IMR-90 (cell line): ENCODE measurements around the gene RGS10. TPM values are rescaled to one million over a fixed set of nuclear protein-coding genes. Genes with fewer than 3 reads are reported as not detected.

Experiments used
- ATAC-seq: fragments of 200-7000 bp; cut with Tn5 transposase; 2 replicates; pipeline ENCODE4 v1.9.1; 2020; ENCODE audit warnings: low read depth, mild to moderate bottlenecking, moderate library complexity
- BruUV-seq: library from RNA; stranded (reverse); fragments of 400-500 nt; replicated peaks from 2 replicates; lab custom pipeline; 2021; lab: Mats Ljungman, UMichigan
- CTCF ChIA-PET: fragments of 300-600 bp; formaldehyde crosslinking; extraction: SDS; loops from one replicate; lab custom pipeline; 2021; ENCODE audit warnings: antibody characterized with exemption; lab: Yijun Ruan, JAX
- POLR2A ChIA-PET: fragments of 300-600 bp; sonication (Branson Sonifier 250); formaldehyde crosslinking; loops from one replicate; lab custom pipeline; 2022; ENCODE audit warnings: antibody characterized with exemption; ENCODE audit not compliant: unreplicated experiment; lab: Charles Lee
- DNase-seq: peaks from one replicate; pipeline ENCODE4 v3.0.0; 2013
- H2AFZ ChIP-seq: replicated peaks from 2 replicates; pipeline ENCODE3; 2013; ENCODE audit warnings: low read length, mild to moderate bottlenecking; ENCODE audit not compliant: poor library complexity
- H2AK5ac ChIP-seq: 2 replicates; pipeline ENCODE4 v1.6.1; 2013; ENCODE audit warnings: low read depth, low read length, inconsistent platforms
- H2AK9ac ChIP-seq: replicated peaks from 2 replicates; pipeline ENCODE3; 2013; ENCODE audit warnings: mild to moderate bottlenecking, low read depth, low read length, moderate library complexity; ENCODE audit not compliant: poor library complexity
- H2BK120ac ChIP-seq: 2 replicates; pipeline ENCODE4 v1.6.1; 2013; ENCODE audit warnings: low read depth, low read length, inconsistent platforms
- H2BK15ac ChIP-seq: 3 replicates; pipeline ENCODE4 v1.6.1; 2013; ENCODE audit warnings: low read depth, low read length, inconsistent platforms
- H2BK20ac ChIP-seq: 2 replicates; pipeline ENCODE4 v1.6.1; 2013; ENCODE audit warnings: low read depth, mild to moderate bottlenecking, inconsistent platforms, low read length, moderate library complexity
- H2BK5ac ChIP-seq: 2 replicates; pipeline ENCODE4 v1.6.1; 2013; ENCODE audit warnings: mild to moderate bottlenecking, low read depth, low read length, inconsistent platforms; ENCODE audit not compliant: poor library complexity, severe bottlenecking
- H3K14ac ChIP-seq: replicated peaks from 2 replicates; pipeline ENCODE4 v1.6.1; 2013; ENCODE audit warnings: low read depth, low read length, inconsistent platforms
- H3K18ac ChIP-seq: 2 replicates; pipeline ENCODE4 v1.6.1; 2013; ENCODE audit warnings: low read depth, low read length, control low read depth
- H3K23ac ChIP-seq: 2 replicates; pipeline ENCODE4 v1.6.1; 2013; ENCODE audit warnings: low read depth, low read length, inconsistent platforms
- H3K27ac ChIP-seq: 2 replicates; pipeline ENCODE4 v1.5.1; 2013; ENCODE audit warnings: mild to moderate bottlenecking, control low read depth, low read length; ENCODE audit not compliant: insufficient read depth
- H3K27me3 ChIP-seq: 2 replicates; pipeline ENCODE4 v1.6.1; 2013; ENCODE audit warnings: low read length; ENCODE audit not compliant: control insufficient read depth, insufficient read depth
- H3K36me3 ChIP-seq: 2 replicates; pipeline ENCODE4 v1.6.1; 2013; ENCODE audit warnings: low read length, mixed read lengths; ENCODE audit not compliant: control insufficient read depth, insufficient read depth
- H3K4ac ChIP-seq: 2 replicates; pipeline ENCODE4 v1.6.1; 2013; ENCODE audit warnings: low read depth, low read length, inconsistent platforms
- H3K4me1 ChIP-seq: 2 replicates; pipeline ENCODE4 v1.6.1; 2013; ENCODE audit warnings: low read length, mixed read lengths; ENCODE audit not compliant: control insufficient read depth, insufficient read depth
- H3K4me2 ChIP-seq: 2 replicates; pipeline ENCODE4 v1.6.1; 2013; ENCODE audit warnings: low read depth, mild to moderate bottlenecking, control low read depth, low read length, moderate library complexity
- H3K4me3 ChIP-seq: 2 replicates; pipeline ENCODE4 v1.5.1; 2013; ENCODE audit warnings: low read depth, mild to moderate bottlenecking, control low read depth, low read length, moderate library complexity; ENCODE audit not compliant: insufficient read depth
- H3K56ac ChIP-seq: 2 replicates; pipeline ENCODE4 v1.6.1; 2013; ENCODE audit warnings: low read length, inconsistent platforms; ENCODE audit not compliant: insufficient read depth; ENCODE audit errors: extremely low read depth
- H3K79me1 ChIP-seq, 2 experiments: 2 replicates each; pipeline ENCODE4 v1.6.1; 2013; ENCODE audit warnings: low read length in 2 of 2, inconsistent platforms in 1 of 2, low read depth in 1 of 2
- H3K9ac ChIP-seq: 2 replicates; pipeline ENCODE4 v1.6.1; 2013; ENCODE audit warnings: low read depth, low read length, control low read depth
- H3K9me1 ChIP-seq: 2 replicates; pipeline ENCODE4 v1.6.1; 2013; ENCODE audit warnings: low read length, inconsistent platforms; ENCODE audit not compliant: insufficient read depth
- H3K9me3 ChIP-seq: 2 replicates; pipeline ENCODE4 v1.6.1; 2013; ENCODE audit warnings: low read length; ENCODE audit not compliant: control insufficient read depth, insufficient read depth
- H4K20me1 ChIP-seq: 2 replicates; pipeline ENCODE4 v1.6.1; 2013; ENCODE audit warnings: low read length, inconsistent platforms; ENCODE audit not compliant: insufficient read depth
- H4K5ac ChIP-seq: 2 replicates; pipeline ENCODE4 v1.6.1; 2013; ENCODE audit warnings: mild to moderate bottlenecking, low read depth, low read length, control low read depth
- H4K8ac ChIP-seq, 2 experiments: 2 replicates each; pipeline ENCODE4 v1.6.1; 2013; ENCODE audit warnings: low read depth in 2 of 2, low read length in 2 of 2, control low read depth in 1 of 2, inconsistent platforms in 1 of 2
- H4K91ac ChIP-seq: 2 replicates; pipeline ENCODE4 v1.6.1; 2013; ENCODE audit warnings: low read depth, low read length, inconsistent platforms; ENCODE audit not compliant: insufficient read depth
- BHLHE40 ChIP-seq: fragments of 150-350 bp; IDR thresholded peaks from 2 replicates; pipeline ENCODE4 v1.6.1; 2016; ENCODE audit warnings: mild to moderate bottlenecking, low read depth, low read length
- CHD1 ChIP-seq: IDR thresholded peaks from 2 replicates; pipeline ENCODE4 v1.6.1; 2012; ENCODE audit warnings: low read depth, low read length, improper control_type of control experiment
- ELK1 ChIP-seq: fragments of 150-350 bp; IDR thresholded peaks from 2 replicates; pipeline ENCODE4 v1.6.1; 2016; ENCODE audit warnings: low read depth, mild to moderate bottlenecking, low read length, moderate library complexity, borderline replicate concordance
- MAFK ChIP-seq: IDR thresholded peaks from 2 replicates; pipeline ENCODE4 v1.6.1; 2012; ENCODE audit warnings: low read depth, low read length, improper control_type of control experiment
- MXI1 ChIP-seq: IDR thresholded peaks from 2 replicates; pipeline ENCODE4 v1.6.1; 2012; ENCODE audit warnings: low read depth, mild to moderate bottlenecking, low read length, moderate library complexity, borderline replicate concordance
- RAD21 ChIP-seq: IDR thresholded peaks from 2 replicates; pipeline ENCODE4 v1.6.1; 2012; ENCODE audit warnings: low read length, improper control_type of control experiment
- RCOR1 ChIP-seq: IDR thresholded peaks from 2 replicates; pipeline ENCODE4 v1.6.1; 2012; ENCODE audit warnings: mild to moderate bottlenecking, low read length, improper control_type of control experiment; ENCODE audit not compliant: insufficient replicate concordance
- SMC3 ChIP-seq: fragments of 150-350 bp; IDR thresholded peaks from 2 replicates; pipeline ENCODE4 v1.6.1; 2016; ENCODE audit warnings: low read depth, mild to moderate bottlenecking, antibody characterized with exemption, low read length, moderate library complexity
- WGBS, 2 experiments: methylation state at CpG; one replicate each; pipeline versions ENCODE4 v1.1.5 to v1.1.7; 2013; ENCODE audit warnings: missing lambda C conversion rate in 2 of 2; ENCODE audit not compliant: insufficient read length in 1 of 2; ENCODE audit errors: extremely low coverage in 2 of 2; 5-methylcytosine and 5-hydroxymethylcytosine counted together
- dilution Hi-C: fragments of 300-500 bp; cut with HindIII; formaldehyde crosslinking; loops from one replicate; pipeline ENCODE4 v1.14.3; 2018; ENCODE audit warnings: low sequenced_read_pairs; ENCODE audit not compliant: unreplicated experiment
- in situ Hi-C: fragments of 300-500 bp; cut with MboI; formaldehyde crosslinking; loops from 3 replicates; pipeline ENCODE4 v1.14.3; 2019; ENCODE audit warnings: low sequenced_read_pairs, inconsistent platforms, mixed read lengths
- intact Hi-C: fragments of 100-400 bp; cut with micrococcal nuclease; formaldehyde crosslinking; loops from 2 replicates; pipeline ENCODE4 v1.10.0; 2022
- polyA plus RNA-seq, 3 experiments: library from polyadenylated mRNA; depleted of rRNA; stranded (reverse); fragments of >200 nt; gene quantifications; 2 replicates each; pipeline ENCODE4 v1.2.3, GENCODE V29; 2012; ENCODE audit warnings: low replicate concordance in 1 of 3
- total RNA-seq: library from RNA; depleted of rRNA; stranded (reverse); fragments of >200 nt; gene quantifications from 2 replicates; pipeline ENCODE4 v1.2.3, GENCODE V29; 2012

RGS10 gene
- total and polyA plus RNA-seq, 2 of the 4 experiments (the other 2 are of a cell fraction): 35.3 to 89.7 TPM

- Histone ChIP-seq H3K9me1 (peaks cover 5% of the 10 kb centered on the region; the same call in 1 of the 2 replicates), H4K20me1 (no peaks in the 10 kb centered on the region), H3K36me3 (peaks cover 84% of the 10 kb centered on the region), H2BK120ac (no peak overlapping the region), H3K4me3 (no peak overlapping the region), H4K91ac (no peak overlapping the region), H3K18ac (no peak overlapping the region), H2BK20ac (no peak overlapping the region), H3K4me1 (peaks cover 6% of the 10 kb centered on the region; the same call in 1 of the 2 replicates), H3K9me3 (no peaks in the 10 kb centered on the region), H3K27me3 (no peaks in the 10 kb centered on the region), H3K79me1 (peaks cover 0 to 5% of the 10 kb centered on the region in 2 experiments; a peak in 1 of 4 replicates), H3K4me2 (no peak overlapping the region), H3K56ac (no peak overlapping the region), H3K23ac (no peak overlapping the region), H2BK5ac (no peak overlapping the region), H2AFZ (no peak overlapping the region), H3K14ac (no peak overlapping the region), H3K9ac (no peak overlapping the region), H4K5ac (no peak overlapping the region), H3K27ac (no peak overlapping the region), H4K8ac (no peak overlapping the region), H2BK15ac (no peak overlapping the region), H2AK9ac (no peak overlapping the region), H2AK5ac (no peak overlapping the region), H3K4ac (no peak overlapping the region)
- ATAC-seq: no peak
- in situ Hi-C loops: no loop called here
- WGBS, 2 experiments: no CpG with 5 or more reads among the region's 13 CpGs
- no peak for TF ChIP-seq MXI1
- TF ChIP-seq MAFK: no peak
- no peak for TF ChIP-seq ELK1
- TF ChIP-seq CHD1: no peak
- TF ChIP-seq BHLHE40: no peak
- TF ChIP-seq RCOR1: no peak
- no peak for TF ChIP-seq RAD21
- no peak for TF ChIP-seq SMC3
- ChIA-PET POLR2A (no interaction called here), CTCF (no interaction called here)
- no TSS peak for BruUV-seq
- intact Hi-C loops: no loop called here
- DNase-seq: no peak
- dilution Hi-C loops: no loop called here
Observed at GRCh38 chr10:119454316-119454715, 88.2 kb downstream of the RGS10 start.
